NCI-H82 treated with DMSO at 0.1 percent for 48 hours (cell line): ENCODE measurements around the gene SEC23A.

Experiments
- DNase-seq: peaks from one replicate; lab custom pipeline; 2025; ENCODE audit not compliant: unreplicated experiment; lab: John Stamatoyannopoulos, UW

The SEC23A gene

DNA sequence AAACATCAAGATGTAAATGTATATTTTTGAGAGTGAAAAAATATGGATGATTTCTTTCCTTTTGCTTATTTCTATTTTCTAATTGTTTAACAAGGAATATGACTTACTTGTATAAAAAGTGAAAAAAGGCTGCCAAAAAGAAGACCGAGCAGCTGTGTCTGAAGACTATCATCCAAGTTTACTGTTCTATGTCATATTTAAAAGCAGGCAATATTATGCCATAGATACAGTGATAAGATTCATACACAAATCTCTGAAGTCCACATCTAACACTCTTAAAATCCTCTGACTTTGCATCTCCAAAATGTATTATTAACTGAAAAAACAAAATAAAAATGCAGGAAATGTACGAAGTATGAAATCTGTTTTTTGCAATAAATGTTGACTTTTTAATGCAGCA, 109.1 kb downstream of the SEC23A start:
- no peak for DNase-seq

DNA sequence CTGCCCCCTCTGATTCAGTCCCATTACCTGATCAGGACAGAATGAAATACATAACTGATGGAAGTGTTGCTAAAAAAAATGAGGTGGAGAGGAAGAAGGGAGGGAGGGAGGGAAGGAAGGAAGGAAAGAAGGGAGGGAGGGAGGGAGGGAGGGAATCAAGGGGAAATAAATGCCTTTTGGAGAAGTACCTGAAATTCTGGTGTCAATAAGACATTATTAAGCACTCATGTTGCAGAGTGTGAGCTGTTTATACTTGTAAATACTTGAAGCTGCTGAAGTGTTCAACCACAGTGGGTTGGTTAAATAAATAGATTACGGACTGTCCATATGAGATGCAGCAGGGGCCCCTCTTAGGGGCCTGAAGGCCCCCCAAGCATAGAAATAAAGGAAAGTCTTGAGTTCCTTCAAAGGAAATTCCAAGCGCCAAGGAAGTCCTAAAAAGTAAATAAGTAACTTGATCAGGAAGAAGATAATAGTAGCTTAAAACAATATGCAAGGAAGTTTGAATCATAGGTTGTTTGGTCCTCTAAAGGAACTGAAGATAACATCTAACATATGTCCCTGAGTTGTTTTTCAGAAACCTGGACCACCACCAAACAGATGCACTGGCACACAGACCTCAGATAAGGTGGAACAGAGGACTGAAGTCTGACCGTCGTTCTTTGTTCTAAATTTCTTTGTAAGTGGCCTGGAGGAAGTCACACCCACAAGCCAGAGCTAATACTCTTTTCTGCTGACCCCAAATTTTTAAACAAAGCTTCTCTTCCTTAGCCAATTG, 110.8 kb downstream of the SEC23A start:
- no peak for DNase-seq

DNA sequence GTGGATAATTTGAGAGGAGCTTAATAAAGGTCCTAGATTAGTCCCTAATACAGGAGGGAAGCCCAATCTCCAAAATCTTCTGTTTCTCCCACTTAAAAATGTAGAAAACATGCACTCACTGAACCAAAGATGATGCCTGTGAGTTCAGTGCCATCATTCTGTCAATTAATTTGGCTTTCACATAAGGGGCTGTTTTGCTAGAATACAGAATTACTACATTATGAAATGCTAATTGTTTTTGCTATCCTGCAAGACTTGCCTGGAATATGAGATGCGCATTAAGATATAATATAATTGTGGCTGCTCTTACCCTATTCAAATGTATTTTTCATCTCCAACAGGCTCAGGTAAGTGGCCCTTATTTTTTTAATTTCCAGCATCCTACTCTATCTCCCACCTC, 111.7 kb downstream of the SEC23A start:
- DNase-seq = no peak

DNA sequence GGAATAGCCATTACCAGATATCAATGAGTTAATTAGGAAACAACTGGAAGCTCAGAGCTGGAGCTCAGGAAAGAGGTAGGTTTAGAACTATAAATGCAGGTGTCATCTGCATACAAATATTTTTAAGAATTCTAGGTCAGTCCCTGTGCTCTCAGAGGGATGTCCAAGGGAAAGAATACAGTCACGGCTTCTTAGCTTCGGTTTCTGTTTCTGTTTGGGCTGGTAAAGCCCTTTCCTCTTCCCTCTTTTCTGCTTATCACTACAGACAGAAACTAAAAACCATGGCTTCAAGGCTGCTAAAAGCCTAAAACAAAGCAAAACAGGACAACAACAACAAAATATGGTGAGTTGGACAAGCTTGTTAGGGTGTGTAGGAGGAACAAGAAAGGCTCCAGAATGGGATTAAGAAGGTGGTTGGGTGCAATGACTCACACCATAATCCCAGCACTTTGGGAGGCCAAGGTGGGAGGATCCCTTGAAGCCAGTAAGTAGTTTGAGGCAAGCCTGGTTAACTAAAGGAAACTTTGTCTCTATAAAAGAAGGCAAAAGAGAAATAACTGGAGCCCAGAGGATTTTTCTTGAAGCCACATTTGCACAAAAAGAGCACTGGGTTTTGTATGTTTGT, 113.0 kb downstream of the SEC23A start:
- no peak for DNase-seq

DNA sequence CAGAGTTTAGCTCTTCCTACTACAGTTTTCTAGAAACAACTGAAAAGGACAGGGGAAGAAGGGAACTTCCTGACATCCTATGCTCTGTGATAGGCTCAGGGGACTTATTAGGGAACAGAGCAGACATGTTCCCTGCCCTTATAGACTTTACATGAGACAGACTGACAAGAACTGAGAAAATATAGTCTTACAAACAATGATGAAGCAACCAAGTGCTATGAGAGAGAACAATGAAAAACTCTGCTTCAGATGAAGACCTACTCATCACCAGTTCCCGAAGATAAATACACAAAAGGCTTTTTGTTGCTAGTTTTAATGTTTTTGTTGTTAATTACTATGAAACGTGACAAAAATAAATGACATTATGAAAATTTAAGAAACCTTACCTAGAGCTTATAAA, 115.3 kb downstream of the SEC23A start:
- DNase-seq = no peak

DNA sequence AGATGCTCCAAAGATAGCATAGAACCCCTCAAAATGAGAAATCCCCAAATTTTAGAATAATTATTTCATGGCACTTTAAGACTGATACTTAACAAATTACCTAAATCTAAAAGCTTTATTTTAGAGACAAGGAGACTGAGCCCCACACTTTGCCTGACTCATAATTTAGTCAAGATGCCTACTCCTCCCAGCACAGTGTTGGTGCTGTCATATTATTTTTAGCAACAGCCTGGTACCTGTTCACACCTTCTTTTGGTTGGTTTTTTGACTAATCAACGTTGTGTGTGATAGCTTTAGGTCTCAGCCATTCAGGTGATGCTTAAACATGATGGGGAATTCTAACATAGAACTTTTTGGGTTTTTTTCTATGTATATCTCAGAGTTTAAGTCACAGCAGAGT, 120.2 kb downstream of the SEC23A start:
- DNase-seq = no peak

DNA sequence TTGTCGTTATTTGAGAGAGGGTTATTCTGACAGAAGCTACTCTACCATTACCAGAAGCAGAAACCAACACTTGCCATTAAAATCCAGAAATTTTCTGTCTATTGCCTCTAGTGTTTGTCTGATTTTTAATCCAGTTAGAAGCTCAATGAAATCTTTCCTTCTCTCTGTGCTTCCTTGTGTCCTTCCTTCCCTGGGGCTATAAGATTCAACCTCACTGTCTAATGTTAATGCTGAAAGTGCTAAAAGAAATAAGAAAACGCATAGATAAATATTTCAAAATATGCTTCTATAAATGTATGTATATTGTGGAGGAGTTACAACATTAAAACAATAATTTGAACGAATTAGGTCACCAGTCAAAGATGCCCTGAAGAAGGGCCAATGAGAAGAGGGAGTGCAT, 120.8 kb downstream of the SEC23A start:
- no peak for DNase-seq
